Upper lobe of left lung (tissue), 6 donors: ENCODE measurements around the gene AGFG2. TPM values are rescaled to one million over a fixed set of nuclear protein-coding genes. Genes with fewer than 3 reads are reported as not detected.
"Not testable (repeated sequence)": the region's sequence is repeated elsewhere in the genome, so short reads cannot be mapped to it uniquely, and the experiment has no call there.

Experiments
- ATAC-seq, 2 donors: fragments of 200-7000 bp; cut with Tn5 transposase; one replicate each; pipeline ENCODE4 v1.9.1; 2022; ENCODE audit warnings: mild to moderate bottlenecking in 2 of 2, moderate library complexity in 2 of 2; ENCODE audit not compliant: low FRiP score in 2 of 2
- DNase-seq, 2 donors: peaks; one replicate each; pipeline ENCODE4 v3.0.0-alpha.2; 2019 to 2020
- H3K27ac ChIP-seq, 4 donors: fragments of 200-600 bp; sonication (generic); one replicate each; pipeline ENCODE4 v1.5.1; 2016 to 2019
- H3K27me3 ChIP-seq, 4 donors: fragments of 200-600 bp; sonication (generic); one replicate each; pipeline ENCODE4 v1.5.1; 2017 to 2019
- H3K36me3 ChIP-seq, 4 donors: fragments of 200-600 bp; sonication (generic); one replicate each; pipeline ENCODE4 v1.5.1; 2016 to 2019
- H3K4me1 ChIP-seq, 4 donors: fragments of 200-600 bp; sonication (generic); one replicate each; pipeline ENCODE4 v1.5.1; 2018 to 2019
- H3K4me3 ChIP-seq, 4 donors: fragments of 200-600 bp; sonication (generic); one replicate each; pipeline ENCODE4 v1.5.1; 2017 to 2019; ENCODE audit warnings: mild to moderate bottlenecking in 2 of 4, moderate library complexity in 1 of 4
- H3K9me3 ChIP-seq, 4 donors: fragments of 200-600 bp; sonication (generic); one replicate each; pipeline ENCODE4 v1.5.1; 2018 to 2019
- CTCF ChIP-seq, 6 experiments: fragments of 450-650 bp in 4 of 6; fragments of 200-600 bp in 2 of 6; sonication (generic) in 2 of 6; IDR thresholded peaks; one replicate each; pipeline ENCODE4 v1.5.1; 2016 to 2019; ENCODE audit warnings: antibody characterized with exemption in 6 of 6
- EP300 ChIP-seq, 4 donors: sonication (generic); formaldehyde crosslinking; IDR thresholded peaks; one replicate each; pipeline ENCODE4 v1.5.1; 2017; ENCODE audit warnings: antibody characterized with exemption in 4 of 4, control low read depth in 2 of 4
- POLR2A ChIP-seq, 4 donors: fragments of 450-650 bp; IDR thresholded peaks; one replicate each; pipeline ENCODE4 v1.5.1; 2016 to 2017; ENCODE audit warnings: antibody characterized with exemption in 4 of 4, mild to moderate bottlenecking in 2 of 4
- POLR2AphosphoS5 ChIP-seq, 2 donors: sonication (generic); formaldehyde crosslinking; IDR thresholded peaks; one replicate each; pipeline ENCODE4 v1.5.1; 2017; ENCODE audit warnings: antibody characterized with exemption in 2 of 2
- WGBS, 2 donors: methylation state at CpG; one replicate each; pipeline ENCODE4 v1.1.5; 2017 to 2018; 5-methylcytosine and 5-hydroxymethylcytosine counted together
- total RNA-seq, 6 donors: library from RNA; depleted of rRNA in 4 of 6; stranded (reverse); fragments of >200 nt in 4 of 6; gene quantifications; one replicate each; pipeline versions ENCODE4 v1.1.0 to v1.2.1, GENCODE V29; 2016 to 2021
- donor health status: DM: no; HTN: no; CAD: no; lungs with moderate emphysema.
- donor health status: DM: no; HTN: yes; CAD: no; lungs with severe emphysema.

Gene AGFG2
- total RNA-seq, 6 donors from 2014 or later, result 14.3 to 33.1 (median 20.4) TPM

- TF ChIP-seq CTCF (IDR thresholded peaks at IDR 0.05), result no peak
- no peak for TF ChIP-seq POLR2AphosphoS5 (IDR thresholded peaks at IDR 0.05)
- TF ChIP-seq POLR2A (IDR thresholded peaks at IDR 0.05), result no peak
- TF ChIP-seq EP300 (IDR thresholded peaks at IDR 0.05), result no peak
- Histone ChIP-seq H3K4me3 (no peak overlapping the region), H3K4me1 (peaks cover 45 to 58% (median 56%) of the 10 kb centered on the region in 4 donors), H3K9me3 (no peaks in the 10 kb centered on the region), H3K27me3 (no peaks in the 10 kb centered on the region), H3K36me3 (peaks cover 0 to 10% (median 3%) of the 10 kb centered on the region in 4 donors), H3K27ac (peak overlapping the region; percentile 81 to 90 (median 87))
- ATAC-seq, result no peak
- WGBS, 2 donors, result 65% methylated on average over 9 of the region's 9 CpGs
- peak in 1 of 2 donors; percentile 68 for DNase-seq
These were observed 8.2 kb downstream of the AGFG2 start for GRCh38 chr7:100546926-100547800.

- DNase-seq (peak in 1 of 2 donors; percentile 68), ATAC-seq (no peak)
- no peaks in the 10 kb centered on the region for H3K9me3 ChIP-seq
- WGBS, 2 donors, result 13 to 26% methylated on average over 2 of the region's 2 CpGs
- H3K36me3 ChIP-seq, result peaks cover 0 to 17% (median 6%) of the 10 kb centered on the region in 4 donors
- H3K4me1 ChIP-seq, result peaks cover 45 to 58% (median 54%) of the 10 kb centered on the region in 4 donors
- H3K27ac ChIP-seq, result peak overlapping the region; percentile 81 to 90 (median 87)
- TF ChIP-seq CTCF (IDR thresholded peaks at IDR 0.05) (peak in 3 of 6 experiments; percentile 10 to 22 (median 19)), POLR2AphosphoS5 (IDR thresholded peaks at IDR 0.05) (peak; percentile 22 to 41), POLR2A (IDR thresholded peaks at IDR 0.05) (no peak), EP300 (IDR thresholded peaks at IDR 0.05) (no peak)
- no peaks in the 10 kb centered on the region for H3K27me3 ChIP-seq
- H3K4me3 ChIP-seq, result no peak overlapping the region
These were observed 8.9 kb downstream of the AGFG2 start for GRCh38 chr7:100547872-100548271.

- WGBS, 2 donors, result 66 to 89% methylated on average over 5 of the region's 5 CpGs
- ATAC-seq, result not testable (repeated sequence)
These were observed 9.4 kb downstream of the AGFG2 start for GRCh38 chr7:100548446-100548845.

GRCh38 chr7:100552532-100552931, 13.5 kb downstream of the AGFG2 start:
- no peaks in the 10 kb centered on the region for H3K9me3 ChIP-seq
- H3K36me3 ChIP-seq, result peaks cover 0 to 43% (median 32%) of the 10 kb centered on the region in 4 donors
- ATAC-seq (no peak), DNase-seq (no peak)
- no peak for TF ChIP-seq POLR2AphosphoS5 (IDR thresholded peaks at IDR 0.05)
- TF ChIP-seq CTCF (IDR thresholded peaks at IDR 0.05), result no peak
- TF ChIP-seq EP300 (IDR thresholded peaks at IDR 0.05), result no peak
- no peak for TF ChIP-seq POLR2A (IDR thresholded peaks at IDR 0.05)
- 95 to 100% methylated on average over 2 of the region's 2 CpGs for WGBS, 2 donors
- H3K4me3 ChIP-seq, result no peak overlapping the region
- no peaks in the 10 kb centered on the region for H3K27me3 ChIP-seq
- H3K27ac ChIP-seq, result no peak overlapping the region
- H3K4me1 ChIP-seq, result peaks cover 12 to 18% (median 14%) of the 10 kb centered on the region in 4 donors

More at GRCh38 chr7:100548446-100548845, 9.4 kb downstream of the AGFG2 start:
- DNase-seq, H3K9me3 ChIP-seq, H3K4me3 ChIP-seq, H3K27me3 ChIP-seq: not testable (repeated sequence)
- Histone ChIP-seq H3K27ac (peak overlapping the region; percentile 81 to 90 (median 87)), H3K36me3 (peaks cover 0 to 21% (median 12%) of the 10 kb centered on the region in 4 donors), H3K4me1 (peaks cover 45 to 58% (median 53%) of the 10 kb centered on the region in 4 donors)

- no peak for TF ChIP-seq POLR2A (IDR thresholded peaks at IDR 0.05)
- TF ChIP-seq POLR2AphosphoS5 (IDR thresholded peaks at IDR 0.05), result no peak
- TF ChIP-seq EP300 (IDR thresholded peaks at IDR 0.05), result no peak
- no peak for TF ChIP-seq CTCF (IDR thresholded peaks at IDR 0.05)
- no peak for ATAC-seq
- Histone ChIP-seq H3K27ac (no peak overlapping the region), H3K4me3 (no peak overlapping the region), H3K4me1 (peaks cover 7 to 13% (median 9%) of the 10 kb centered on the region in 4 donors), H3K27me3 (no peaks in the 10 kb centered on the region), H3K36me3 (peaks cover 0 to 48% (median 32%) of the 10 kb centered on the region in 4 donors), H3K9me3 (no peaks in the 10 kb centered on the region)
- WGBS, 2 donors, result 95 to 96% methylated on average over 3 of the region's 3 CpGs
- no peak for DNase-seq
These were observed 14.0 kb downstream of the AGFG2 start for GRCh38 chr7:100553032-100553431.
